CD14-positive monocyte (primary cell): ENCODE measurements around the gene CYP26A1. TPM values are rescaled to one million over a fixed set of nuclear protein-coding genes. Genes with fewer than 3 reads are reported as not detected.

Experiments used
- DNase-seq, 3 donors: peaks; one replicate each; pipeline ENCODE4 v3.0.0-alpha.2; 2011 to 2022
- H2AFZ ChIP-seq: 2 replicates; pipeline ENCODE4 v1.6.0; 2012; ENCODE audit warnings: mild to moderate bottlenecking, low read depth, low read length, inconsistent platforms; ENCODE audit not compliant: insufficient read depth, poor library complexity, severe bottlenecking
- H3K27ac ChIP-seq, 2 donors: 1 replicate in 1 of 2; 2 replicates in 1 of 2; pipeline ENCODE4 v1.5.1; 2012 to 2013; ENCODE audit warnings: low read length in 2 of 2, control low read depth in 1 of 2, inconsistent platforms in 1 of 2, low read depth in 1 of 2, mild to moderate bottlenecking in 1 of 2
- H3K27me3 ChIP-seq, 2 donors: one replicate each; pipeline versions ENCODE4 v1.6.0 to v1.6.1; 2011 to 2013; ENCODE audit warnings: low read length in 2 of 2; ENCODE audit not compliant: control insufficient read depth in 2 of 2, insufficient read depth in 2 of 2
- H3K36me3 ChIP-seq, 2 donors: replicated peaks in 1 of 2; 1 replicate in 1 of 2; 2 replicates in 1 of 2; pipeline versions ENCODE4 v1.5.1 to v1.6.1; 2012 to 2013; ENCODE audit warnings: low read length in 2 of 2, control low read depth in 1 of 2, inconsistent platforms in 1 of 2, mild to moderate bottlenecking in 1 of 2; ENCODE audit not compliant: insufficient read depth in 2 of 2, control insufficient read depth in 1 of 2
- H3K4me1 ChIP-seq, 2 donors: 1 replicate in 1 of 2; 2 replicates in 1 of 2; pipeline versions ENCODE4 v1.5.1 to v1.6.1; 2012 to 2013; ENCODE audit warnings: low read length in 2 of 2, control low read depth in 1 of 2, inconsistent platforms in 1 of 2, mild to moderate bottlenecking in 1 of 2, moderate library complexity in 1 of 2; ENCODE audit not compliant: insufficient read depth in 2 of 2, control insufficient read depth in 1 of 2
- H3K4me2 ChIP-seq: replicated peaks from 2 replicates; pipeline ENCODE3; 2012; ENCODE audit warnings: low read length, moderate library complexity, mild to moderate bottlenecking; ENCODE audit not compliant: poor library complexity, severe bottlenecking; ENCODE audit errors: extremely low read depth
- H3K4me3 ChIP-seq, 3 experiments: fragments of 200-600 bp in 1 of 3; sonication (generic) in 1 of 3; replicated peaks in 1 of 3; 1 replicate in 2 of 3; 2 replicates in 1 of 3; pipeline ENCODE4 v1.5.1; 2011 to 2013; ENCODE audit warnings: low read length in 3 of 3, mild to moderate bottlenecking in 3 of 3, control low read depth in 2 of 3, low read depth in 2 of 3, inconsistent platforms in 1 of 3, moderate library complexity in 1 of 3
- H3K79me2 ChIP-seq: 2 replicates; pipeline ENCODE4 v1.6.0; 2012; ENCODE audit warnings: mild to moderate bottlenecking, control low read depth, inconsistent platforms, low read length, moderate library complexity; ENCODE audit not compliant: insufficient read depth
- H3K9ac ChIP-seq: 2 replicates; pipeline ENCODE4 v1.6.0; 2017; ENCODE audit warnings: low read length, mild to moderate bottlenecking; ENCODE audit not compliant: insufficient read depth, poor library complexity, severe bottlenecking
- H3K9me3 ChIP-seq, 2 donors: replicated peaks in 1 of 2; 1 replicate in 1 of 2; 2 replicates in 1 of 2; pipeline versions ENCODE4 v1.5.1 to v1.6.1; 2012 to 2013; ENCODE audit warnings: low read length in 2 of 2, control low read depth in 1 of 2; ENCODE audit not compliant: control insufficient read depth in 1 of 2, insufficient read depth in 1 of 2
- H4K20me1 ChIP-seq: 2 replicates; pipeline ENCODE4 v1.6.0; 2012; ENCODE audit warnings: mild to moderate bottlenecking, low read length, control low read depth, moderate library complexity; ENCODE audit not compliant: insufficient read depth
- H3K27ac Mint-ChIP-seq, 7 donors: one replicate each; pipeline ENCODE4 v1.8.0; 2020; ENCODE audit warnings: mild to moderate bottlenecking in 7 of 7, mixed read lengths in 7 of 7, moderate library complexity in 6 of 7, inconsistent platforms in 2 of 7
- H3K27me3 Mint-ChIP-seq, 3 donors: one replicate each; pipeline ENCODE4 v1.8.0; 2021 to 2022; ENCODE audit warnings: low read depth in 3 of 3, mild to moderate bottlenecking in 3 of 3, mixed read lengths in 3 of 3, moderate library complexity in 3 of 3, inconsistent platforms in 1 of 3
- H3K36me3 Mint-ChIP-seq, 2 donors: one replicate each; pipeline ENCODE4 v1.8.0; 2020; ENCODE audit warnings: mixed read lengths in 2 of 2, inconsistent platforms in 1 of 2, mild to moderate bottlenecking in 1 of 2
- H3K4me1 Mint-ChIP-seq: one replicate; pipeline ENCODE4 v1.8.0; 2020; ENCODE audit warnings: mild to moderate bottlenecking, mixed read lengths
- H3K4me3 Mint-ChIP-seq, 2 donors: one replicate each; pipeline ENCODE4 v1.8.0; 2020; ENCODE audit warnings: mild to moderate bottlenecking in 2 of 2, mixed read lengths in 2 of 2, moderate library complexity in 1 of 2
- H3K9me3 Mint-ChIP-seq, 7 donors: one replicate each; pipeline ENCODE4 v1.8.0; 2020 to 2022; ENCODE audit warnings: mixed read lengths in 7 of 7, mild to moderate bottlenecking in 6 of 7, moderate library complexity in 6 of 7, inconsistent platforms in 2 of 7
- CTCF ChIP-seq: fragments of 200-600 bp; IDR thresholded peaks from one replicate; pipeline ENCODE4 v1.8.0; 2022; ENCODE audit warnings: antibody characterized with exemption, mild to moderate bottlenecking
- WGBS: methylation state at CpG from one replicate; pipeline ENCODE4 v1.1.5; 2013; ENCODE audit warnings: missing lambda C conversion rate; ENCODE audit not compliant: insufficient coverage; 5-methylcytosine and 5-hydroxymethylcytosine counted together
- intact Hi-C, 2 donors: fragments of 100-400 bp; cut with micrococcal nuclease; formaldehyde crosslinking; loops; one replicate each; pipeline versions ENCODE4 v1.15.0 to v1.15.1; 2023
- polyA plus RNA-seq, 3 donors: library from polyadenylated mRNA; depleted of rRNA in 1 of 3; unstranded in 2 of 3; stranded (reverse) in 1 of 3; fragments of 300-500 nt in 2 of 3; fragments of >200 nt in 1 of 3; fragmentation: Illumina TruSeq in 2 of 3; gene quantifications; 1 replicate in 2 of 3; 2 replicates in 1 of 3; pipeline ENCODE4 v1.2.3, GENCODE V29; 2012 to 2021

CYP26A1 gene
- polyA plus RNA-seq, 3 donors, result not detected

GRCh38 chr10:93061594-93062513, 11.8 kb upstream of the CYP26A1 start:
- H2AFZ ChIP-seq, result no peak overlapping the region
- DNase-seq, result no peak
- peaks cover 0 to 13% (median 9%) of the 10 kb centered on the region in 7 donors for H3K9me3 Mint-ChIP-seq
- H4K20me1 ChIP-seq, result peaks cover 19% of the 10 kb centered on the region
- no peaks in the 10 kb centered on the region for H3K79me2 ChIP-seq
- peaks cover 32 to 39% of the 10 kb centered on the region in 2 donors for H3K36me3 Mint-ChIP-seq
- H3K27me3 ChIP-seq, result peaks cover 46 to 68% of the 10 kb centered on the region in 2 donors
- peak overlapping the region in 1 of 3 experiments; percentile 47 for H3K4me3 ChIP-seq
- intact Hi-C loops, result no loop called here
- H3K4me3 Mint-ChIP-seq, result peak overlapping the region; percentile 70 to 92
- WGBS, result 3% methylated on average over 45 of the region's 57 CpGs
- H3K9ac ChIP-seq, result no peak overlapping the region
- no peak overlapping the region for H3K27ac ChIP-seq
- H3K27ac Mint-ChIP-seq, result no peak overlapping the region
- peaks cover 22% of the 10 kb centered on the region for H3K4me1 Mint-ChIP-seq
- H3K4me2 ChIP-seq, result peak overlapping the region; percentile 43
- no peak for TF ChIP-seq CTCF
- H3K27me3 Mint-ChIP-seq, result peaks cover 66 to 74% (median 67%) of the 10 kb centered on the region in 3 donors
- H3K9me3 ChIP-seq, result peaks cover 0 to 40% of the 10 kb centered on the region in 2 donors
- H3K36me3 ChIP-seq, result peaks cover 7 to 24% of the 10 kb centered on the region in 2 donors
- H3K4me1 ChIP-seq, result peaks cover 8 to 18% of the 10 kb centered on the region in 2 donors

- intact Hi-C loops, result no loop called here
- H2AFZ ChIP-seq, result no peak overlapping the region
- no peak overlapping the region for H3K9ac ChIP-seq
- Mint-ChIP-seq H3K27me3 (peaks cover 74 to 81% (median 74%) of the 10 kb centered on the region in 3 donors), H3K36me3 (peaks cover 28 to 35% of the 10 kb centered on the region in 2 donors), H3K27ac (no peak overlapping the region), H3K9me3 (peaks cover 0 to 13% (median 9%) of the 10 kb centered on the region in 7 donors), H3K4me3 (peak overlapping the region; percentile 70 to 92), H3K4me1 (peaks cover 22% of the 10 kb centered on the region)
- H3K4me2 ChIP-seq, result peak overlapping the region; percentile 43
- H3K4me1 ChIP-seq, result peaks cover 8 to 18% of the 10 kb centered on the region in 2 donors
- WGBS, result under 1% methylated on average over 68 of the region's 68 CpGs
- peak in 2 of 3 donors; percentile 4 to 23 for DNase-seq
- H4K20me1 ChIP-seq, result peaks cover 19% of the 10 kb centered on the region
- H3K4me3 ChIP-seq, result peak overlapping the region in 1 of 3 experiments; percentile 47
- H3K27ac ChIP-seq, result no peak overlapping the region
- H3K9me3 ChIP-seq, result peaks cover 0 to 48% of the 10 kb centered on the region in 2 donors
- peaks cover 54 to 76% of the 10 kb centered on the region in 2 donors for H3K27me3 ChIP-seq
- H3K79me2 ChIP-seq, result no peaks in the 10 kb centered on the region
- peaks cover 7 to 24% of the 10 kb centered on the region in 2 donors for H3K36me3 ChIP-seq
- TF ChIP-seq CTCF, result peak; percentile 49
Observed at GRCh38 chr10:93062514-93063143, 11.1 kb upstream of the CYP26A1 start.
